Neural progenitor cell (in vitro differentiated cells): ENCODE measurements around the gene PYGO2. TPM values are rescaled to one million over a fixed set of nuclear protein-coding genes. Genes with fewer than 3 reads are reported as not detected.

Source experiments
- DNase-seq: peaks from one replicate; pipeline ENCODE4 v3.0.0-alpha.2; 2016; ENCODE audit warnings: low spot score
- H2AFZ ChIP-seq: fragments of 200-600 bp; sonication (generic); replicated peaks from 2 replicates; pipeline ENCODE4 v1.6.1; 2016; ENCODE audit warnings: antibody characterized with exemption
- H3F3A ChIP-seq: fragments of 200-600 bp; sonication (generic); 2 replicates; pipeline ENCODE4 v1.6.1; 2016; ENCODE audit warnings: antibody characterized with exemption, low read depth
- H3K27ac ChIP-seq: fragments of 200-600 bp; sonication (generic); 2 replicates; pipeline ENCODE4 v1.5.1; 2016; ENCODE audit warnings: mild to moderate bottlenecking
- H3K27me3 ChIP-seq: fragments of 200-600 bp; sonication (generic); 2 replicates; pipeline ENCODE4 v1.6.1; 2016; ENCODE audit warnings: mild to moderate bottlenecking, moderate library complexity
- H3K36me3 ChIP-seq: fragments of 200-600 bp; sonication (generic); 2 replicates; pipeline ENCODE4 v1.5.1; 2016
- H3K4me1 ChIP-seq: fragments of 200-600 bp; sonication (generic); 2 replicates; pipeline ENCODE4 v1.6.1; 2016; ENCODE audit warnings: mixed run types
- H3K4me2 ChIP-seq: fragments of 200-600 bp; sonication (generic); 2 replicates; pipeline ENCODE4 v1.6.1; 2016
- H3K4me3 ChIP-seq: fragments of 200-600 bp; sonication (generic); 2 replicates; pipeline ENCODE4 v1.5.1; 2016
- H3K79me2 ChIP-seq: fragments of 200-600 bp; sonication (generic); 2 replicates; pipeline ENCODE4 v1.6.1; 2016; ENCODE audit warnings: low read depth
- H3K9ac ChIP-seq: fragments of 200-600 bp; sonication (generic); 2 replicates; pipeline ENCODE4 v1.6.1; 2016
- H3K9me3 ChIP-seq: fragments of 200-600 bp; sonication (generic); 2 replicates; pipeline ENCODE4 v1.5.1; 2016; ENCODE audit warnings: low read depth
- H4K20me1 ChIP-seq: fragments of 200-600 bp; sonication (generic); 2 replicates; pipeline ENCODE4 v1.6.1; 2016; ENCODE audit warnings: low read depth
- H3K27ac Mint-ChIP-seq: 3 replicates; pipeline ENCODE4 v1.8.0; 2021; ENCODE audit warnings: mixed read lengths
- H3K27me3 Mint-ChIP-seq: 2 replicates; pipeline ENCODE4 v1.8.0; 2022; ENCODE audit warnings: low read depth, mild to moderate bottlenecking, inconsistent platforms, moderate library complexity, mixed read lengths; ENCODE audit not compliant: insufficient read depth
- H3K36me3 Mint-ChIP-seq: 3 replicates; pipeline ENCODE4 v1.8.0; 2021; ENCODE audit warnings: mixed read lengths
- H3K4me1 Mint-ChIP-seq: 3 replicates; pipeline ENCODE4 v1.8.0; 2021; ENCODE audit warnings: mixed read lengths
- H3K4me3 Mint-ChIP-seq: 3 replicates; pipeline ENCODE4 v1.8.0; 2021; ENCODE audit warnings: mild to moderate bottlenecking, moderate library complexity, mixed read lengths
- H3K9me3 Mint-ChIP-seq: 3 replicates; pipeline ENCODE4 v1.8.0; 2020; ENCODE audit warnings: mixed read lengths
- CTCF ChIP-seq: fragments of 200-600 bp; sonication (generic); IDR thresholded peaks from 2 replicates; pipeline ENCODE4 v1.5.1; 2017; ENCODE audit warnings: antibody characterized with exemption, mild to moderate bottlenecking
- EZH2 ChIP-seq: fragments of 200-600 bp; sonication (generic); IDR thresholded peaks from 2 replicates; pipeline ENCODE4 v1.6.1; 2017; ENCODE audit warnings: antibody characterized with exemption, mild to moderate bottlenecking, moderate library complexity
- EZH2phosphoT487 ChIP-seq: fragments of 200-600 bp; sonication (generic); IDR thresholded peaks from 2 replicates; pipeline ENCODE4 v1.6.1; 2017; ENCODE audit warnings: antibody characterized with exemption
- total RNA-seq: library from RNA; depleted of rRNA; stranded (reverse); fragments of >200 nt; gene quantifications from 2 replicates; pipeline ENCODE4 v1.2.3, GENCODE V29; 2015; ENCODE audit warnings: low replicate concordance

The PYGO2 gene
- total RNA-seq, 1 donor from 2014 or later: 32.1 TPM

- TF ChIP-seq EZH2phosphoT487: no peak
- TF ChIP-seq EZH2: no peak
- H3K27ac ChIP-seq: no peak overlapping the region
- no peaks in the 10 kb centered on the region for H3K36me3 ChIP-seq
- peak overlapping the region; percentile 56 for H3K4me2 ChIP-seq
- DNase-seq: peak; percentile 38
- Mint-ChIP-seq H3K4me1 (peaks cover 60% of the 10 kb centered on the region), H3K27me3 (peaks cover 11% of the 10 kb centered on the region), H3K4me3 (peak overlapping the region; percentile 73), H3K36me3 (no peaks in the 10 kb centered on the region), H3K9me3 (no peaks in the 10 kb centered on the region), H3K27ac (peak overlapping the region; percentile 98)
- H2AFZ ChIP-seq: no peak overlapping the region
- H3K27me3 ChIP-seq: no peaks in the 10 kb centered on the region
- peaks cover 4% of the 10 kb centered on the region for H3K79me2 ChIP-seq
- H4K20me1 ChIP-seq: peaks cover 5% of the 10 kb centered on the region
- H3K9me3 ChIP-seq: no peaks in the 10 kb centered on the region
- no peak overlapping the region for H3K9ac ChIP-seq
- peaks cover 26% of the 10 kb centered on the region for H3K4me1 ChIP-seq
- peaks cover 31% of the 10 kb centered on the region for H3F3A ChIP-seq
- no peak overlapping the region for H3K4me3 ChIP-seq
Observed at GRCh38 chr1:154940651-154941194, 20.9 kb downstream of the PYGO2 start.

GRCh38 chr1:154940213-154940560 lies 21.4 kb downstream of the PYGO2 start:
- peaks cover 5% of the 10 kb centered on the region for H4K20me1 ChIP-seq
- peaks cover 64% of the 10 kb centered on the region for H3K4me1 Mint-ChIP-seq
- peaks cover 11% of the 10 kb centered on the region for H3K27me3 Mint-ChIP-seq
- H3K79me2 ChIP-seq: peaks cover 9% of the 10 kb centered on the region
- peak overlapping the region; percentile 56 for H3K4me2 ChIP-seq
- no peaks in the 10 kb centered on the region for H3K36me3 ChIP-seq
- no peaks in the 10 kb centered on the region for H3K27me3 ChIP-seq
- peaks cover 36% of the 10 kb centered on the region for H3F3A ChIP-seq
- H3K9me3 Mint-ChIP-seq: no peaks in the 10 kb centered on the region
- no peak overlapping the region for H2AFZ ChIP-seq
- H3K27ac Mint-ChIP-seq: peak overlapping the region; percentile 98
- no peaks in the 10 kb centered on the region for H3K36me3 Mint-ChIP-seq
- no peak overlapping the region for H3K27ac ChIP-seq
- TF ChIP-seq CTCF: no peak
- TF ChIP-seq EZH2: no peak
- TF ChIP-seq EZH2phosphoT487: no peak
- no peak overlapping the region for H3K9ac ChIP-seq
- H3K4me3 Mint-ChIP-seq: peak overlapping the region; percentile 73
- DNase-seq: no peak
- peaks cover 26% of the 10 kb centered on the region for H3K4me1 ChIP-seq
- H3K4me3 ChIP-seq: no peak overlapping the region
- H3K9me3 ChIP-seq: no peaks in the 10 kb centered on the region

GRCh38 chr1:154938604-154939399 lies 22.8 kb downstream of the PYGO2 start:
- Histone ChIP-seq H4K20me1 (peaks cover under 1% of the 10 kb centered on the region), H3K9me3 (no peaks in the 10 kb centered on the region), H3K79me2 (peaks cover 10% of the 10 kb centered on the region), H3K27ac (no peak overlapping the region), H2AFZ (no peak overlapping the region), H3K9ac (no peak overlapping the region), H3K4me2 (no peak overlapping the region), H3K27me3 (no peaks in the 10 kb centered on the region), H3K36me3 (no peaks in the 10 kb centered on the region), H3K4me3 (no peak overlapping the region), H3K4me1 (peaks cover 26% of the 10 kb centered on the region), H3F3A (peaks cover 25% of the 10 kb centered on the region)
- peaks cover 13% of the 10 kb centered on the region for H3K27me3 Mint-ChIP-seq
- H3K27ac Mint-ChIP-seq: peak overlapping the region; percentile 42
- peak overlapping the region; percentile 77 for H3K4me3 Mint-ChIP-seq
- no peak for TF ChIP-seq EZH2phosphoT487
- no peak for TF ChIP-seq EZH2
- TF ChIP-seq CTCF: no peak
- DNase-seq: no peak
- H3K4me1 Mint-ChIP-seq: peaks cover 62% of the 10 kb centered on the region
- H3K9me3 Mint-ChIP-seq: no peaks in the 10 kb centered on the region
- no peaks in the 10 kb centered on the region for H3K36me3 Mint-ChIP-seq

GRCh38 chr1:154937988-154938386 lies 23.6 kb downstream of the PYGO2 start:
- H3K4me3 Mint-ChIP-seq: peak overlapping the region; percentile 94
- no peaks in the 10 kb centered on the region for H3K9me3 Mint-ChIP-seq
- no peaks in the 10 kb centered on the region for H3K36me3 Mint-ChIP-seq
- Histone ChIP-seq H3F3A (peaks cover 25% of the 10 kb centered on the region), H3K4me1 (peaks cover 26% of the 10 kb centered on the region), H3K9ac (no peak overlapping the region), H3K27ac (no peak overlapping the region), H3K4me3 (no peak overlapping the region), H3K27me3 (no peaks in the 10 kb centered on the region), H2AFZ (no peak overlapping the region), H3K9me3 (no peaks in the 10 kb centered on the region), H4K20me1 (no peaks in the 10 kb centered on the region), H3K79me2 (peaks cover 10% of the 10 kb centered on the region), H3K4me2 (peak overlapping the region; percentile 81), H3K36me3 (no peaks in the 10 kb centered on the region)
- H3K4me1 Mint-ChIP-seq: peaks cover 56% of the 10 kb centered on the region
- DNase-seq: no peak
- TF ChIP-seq EZH2phosphoT487 (no peak), CTCF (no peak), EZH2 (no peak)
- peak overlapping the region; percentile 100 for H3K27ac Mint-ChIP-seq
- H3K27me3 Mint-ChIP-seq: peaks cover 15% of the 10 kb centered on the region
